Measurements from ENCODE around the gene BPIFA2. TPM values are rescaled to one million over a fixed set of nuclear protein-coding genes. Genes with fewer than 3 reads are reported as not detected.

Gene BPIFA2
- total and polyA plus RNA-seq, 9 donors = not detected

DNA sequence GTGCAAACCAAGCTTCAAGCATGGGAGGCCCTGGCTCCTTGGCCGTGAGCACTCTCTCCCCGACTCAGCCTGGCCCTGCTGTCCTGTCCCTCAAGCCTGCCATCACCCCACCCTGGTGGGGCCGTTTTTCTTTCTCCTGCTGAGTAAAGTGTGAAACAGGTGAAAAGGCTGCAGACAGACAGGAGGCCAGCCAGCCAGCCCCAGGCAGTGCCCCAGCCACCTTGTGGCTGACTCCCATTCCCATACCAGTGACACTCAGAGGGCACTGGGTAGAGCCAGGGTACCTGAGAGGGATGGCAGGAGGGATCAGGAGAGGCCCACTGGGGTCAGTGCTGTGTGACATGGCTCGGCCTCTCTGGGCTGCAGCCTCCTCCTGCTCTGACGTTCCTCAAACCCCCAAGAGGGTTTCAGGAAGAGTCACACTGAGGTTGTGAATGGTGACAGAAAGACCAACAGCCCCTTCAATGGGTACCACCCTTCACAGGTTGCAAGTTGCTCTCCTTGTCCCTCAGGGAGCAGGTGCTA is 35.9 kb upstream of the BPIFA2 start:
- H3K4me1 ChIP-seq (ENCODE audit: control insufficient read depth, insufficient read depth, low read length) = no peaks in the 10 kb centered on the region
- no peaks in the 10 kb centered on the region for H3K36me3 ChIP-seq (ENCODE audit: control insufficient read depth, insufficient read depth, low read length)
- no peak for DNase-seq
- WGBS (ENCODE audit: insufficient coverage) = 90% methylated on average over 2 of the region's 5 CpGs
- H3K27me3 ChIP-seq (ENCODE audit: control insufficient read depth, insufficient read depth, low read length) = peaks cover 4% of the 10 kb centered on the region
- H3K9me3 ChIP-seq (replicated peaks; ENCODE audit: control insufficient read depth, low read depth, low read length) = no peaks in the 10 kb centered on the region
- no peak overlapping the region for H3K27ac ChIP-seq (ENCODE audit: low read length)
- no peak overlapping the region for H3K4me3 ChIP-seq (ENCODE audit: low read length)

DNA sequence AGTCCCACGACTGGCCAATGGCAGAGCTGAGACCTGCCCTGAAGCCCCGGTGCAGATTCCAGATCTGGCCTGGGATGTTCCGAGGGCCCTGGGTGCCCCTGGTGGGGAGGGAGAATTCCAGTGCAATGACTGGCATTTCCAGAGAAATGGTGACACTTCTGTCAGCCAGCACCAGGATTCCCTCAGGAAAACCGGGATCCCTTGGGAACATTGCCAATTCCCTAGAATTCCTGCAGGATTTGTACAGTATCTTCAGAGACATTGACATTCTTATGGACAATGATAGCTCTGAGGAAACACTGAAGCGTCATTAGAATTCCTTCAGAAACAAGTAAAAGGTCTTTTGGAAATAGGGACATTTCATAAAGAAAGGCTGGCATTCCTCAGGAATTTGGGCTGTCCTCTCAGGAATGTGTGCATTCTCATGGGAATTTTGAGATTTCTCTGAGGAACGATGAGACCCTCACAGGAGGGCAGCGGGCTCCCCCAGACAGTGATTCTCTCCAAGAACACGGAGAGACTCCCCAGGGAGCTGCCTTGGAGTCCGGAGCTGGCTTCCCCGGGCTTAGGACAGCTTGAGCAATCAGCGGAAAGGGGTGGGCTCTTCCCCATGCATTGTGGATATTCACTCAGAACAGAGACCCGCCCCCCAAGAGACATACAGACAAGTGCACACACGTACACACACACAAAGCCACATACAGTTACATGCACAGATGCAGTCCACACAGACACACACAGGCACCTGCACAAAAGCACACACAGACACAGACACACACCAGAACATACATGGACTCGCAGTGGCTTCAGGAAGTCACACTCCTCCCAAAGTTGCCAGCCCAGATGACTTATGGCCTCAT is 35.2 kb upstream of the BPIFA2 start:
- Histone ChIP-seq H3K4me3 (ENCODE audit: low read length) (no peak overlapping the region), H3K36me3 (ENCODE audit: control insufficient read depth, insufficient read depth, low read length) (no peaks in the 10 kb centered on the region), H3K9me3 (replicated peaks; ENCODE audit: control insufficient read depth, low read depth, low read length) (no peaks in the 10 kb centered on the region), H3K27me3 (ENCODE audit: control insufficient read depth, insufficient read depth, low read length) (peaks cover 2% of the 10 kb centered on the region), H3K27ac (ENCODE audit: low read length) (no peak overlapping the region), H3K4me1 (ENCODE audit: control insufficient read depth, insufficient read depth, low read length) (no peaks in the 10 kb centered on the region)
- peak; percentile 14 for DNase-seq
- WGBS (ENCODE audit: insufficient coverage) = 31% methylated on average over 12 of the region's 14 CpGs

DNA sequence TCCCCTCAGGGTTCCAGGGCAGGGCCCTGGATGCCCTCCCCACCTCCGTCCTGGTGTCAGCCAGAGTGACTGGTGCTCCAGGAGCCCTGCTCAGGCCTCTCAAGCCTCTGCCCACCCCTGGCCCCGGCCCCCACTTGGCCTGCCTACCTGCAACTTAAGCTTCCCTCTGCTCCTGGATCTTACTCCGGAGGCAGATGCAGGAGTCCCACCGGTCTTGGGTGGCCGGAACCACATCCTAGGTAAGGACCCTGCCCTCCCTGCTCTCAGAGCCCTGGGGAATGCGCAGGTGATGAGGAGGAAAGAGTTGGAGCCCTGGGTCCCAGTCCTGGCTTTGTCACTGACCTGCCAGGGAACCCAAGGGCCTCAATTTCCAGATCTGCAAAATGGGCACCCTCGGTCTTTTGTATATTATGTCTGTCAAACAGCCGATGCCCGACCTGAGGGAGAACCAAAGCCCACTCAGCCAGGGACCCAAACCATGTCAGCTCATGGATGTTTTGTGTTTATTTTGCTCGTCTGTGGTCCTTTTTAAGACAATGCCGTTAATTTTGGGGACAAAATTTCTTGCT is 34.5 kb upstream of the BPIFA2 start:
- Histone ChIP-seq H3K4me3 (ENCODE audit: low read length) (no peak overlapping the region), H3K27me3 (ENCODE audit: control insufficient read depth, insufficient read depth, low read length) (peaks cover 2% of the 10 kb centered on the region), H3K9me3 (replicated peaks; ENCODE audit: control insufficient read depth, low read depth, low read length) (no peaks in the 10 kb centered on the region), H3K27ac (ENCODE audit: low read length) (no peak overlapping the region), H3K4me1 (ENCODE audit: control insufficient read depth, insufficient read depth, low read length) (no peaks in the 10 kb centered on the region), H3K36me3 (ENCODE audit: control insufficient read depth, insufficient read depth, low read length) (no peaks in the 10 kb centered on the region)
- DNase-seq = no peak
- WGBS (ENCODE audit: insufficient coverage) = 82% methylated on average over 10 of the region's 11 CpGs

DNA sequence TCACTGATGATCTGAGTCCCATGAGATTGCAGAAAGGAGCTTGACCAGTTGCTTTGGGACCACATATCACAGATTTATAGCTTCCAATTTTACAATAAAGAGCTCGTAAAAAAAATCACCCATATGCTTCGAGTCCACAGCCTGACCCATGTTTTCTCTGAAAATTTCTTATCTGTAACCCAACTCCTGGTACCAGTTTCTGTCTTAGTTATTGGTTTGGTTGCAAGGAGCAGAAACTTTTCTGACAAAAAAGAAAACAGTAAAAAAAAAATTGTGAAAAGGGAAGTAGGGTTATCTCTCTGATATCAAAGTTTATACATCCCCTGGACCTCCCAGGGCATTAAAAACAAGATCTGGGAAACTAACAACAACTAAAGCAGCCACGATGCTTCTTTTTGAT is 30.8 kb upstream of the BPIFA2 start:
- no CpG with 5 or more reads among the region's 3 CpGs for WGBS (ENCODE audit: insufficient coverage)
- Histone ChIP-seq H3K27me3 (ENCODE audit: control insufficient read depth, insufficient read depth, low read length) (peaks cover 2% of the 10 kb centered on the region), H3K36me3 (ENCODE audit: control insufficient read depth, insufficient read depth, low read length) (no peaks in the 10 kb centered on the region), H3K9me3 (replicated peaks; ENCODE audit: control insufficient read depth, low read depth, low read length) (no peaks in the 10 kb centered on the region), H3K27ac (ENCODE audit: low read length) (no peak overlapping the region), H3K4me3 (ENCODE audit: low read length) (no peak overlapping the region), H3K4me1 (ENCODE audit: control insufficient read depth, insufficient read depth, low read length) (no peaks in the 10 kb centered on the region)
- DNase-seq = no peak

DNA sequence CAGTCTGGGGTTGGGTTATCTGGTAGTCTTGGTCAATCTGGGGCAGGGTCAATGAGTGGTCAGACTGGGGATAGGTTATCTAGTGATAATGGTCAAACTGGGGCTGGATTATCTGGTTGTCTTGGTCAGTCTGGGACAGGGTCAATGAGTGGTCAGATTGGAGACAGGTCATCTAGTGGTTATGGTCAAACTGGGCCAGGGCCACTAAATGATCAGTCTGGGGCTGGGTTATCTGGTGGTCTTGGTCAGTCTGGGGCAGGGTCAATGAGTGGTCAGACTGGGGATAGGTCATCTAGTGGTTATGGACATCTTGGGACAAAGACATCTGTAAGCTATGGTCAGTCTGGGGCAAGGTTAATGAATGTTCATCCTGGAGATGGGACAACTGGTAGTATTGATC is 28.5 kb upstream of the BPIFA2 start:
- no peak overlapping the region for H3K27ac ChIP-seq (ENCODE audit: low read length)
- no peak for DNase-seq
- H3K4me1 ChIP-seq (ENCODE audit: control insufficient read depth, insufficient read depth, low read length) = no peaks in the 10 kb centered on the region
- no peaks in the 10 kb centered on the region for H3K36me3 ChIP-seq (ENCODE audit: control insufficient read depth, insufficient read depth, low read length)
- no peak overlapping the region for H3K4me3 ChIP-seq (ENCODE audit: low read length)
- H3K27me3 ChIP-seq (ENCODE audit: control insufficient read depth, insufficient read depth, low read length) = no peaks in the 10 kb centered on the region
- peaks cover 3% of the 10 kb centered on the region for H3K9me3 ChIP-seq (replicated peaks; ENCODE audit: control insufficient read depth, low read depth, low read length)

DNA sequence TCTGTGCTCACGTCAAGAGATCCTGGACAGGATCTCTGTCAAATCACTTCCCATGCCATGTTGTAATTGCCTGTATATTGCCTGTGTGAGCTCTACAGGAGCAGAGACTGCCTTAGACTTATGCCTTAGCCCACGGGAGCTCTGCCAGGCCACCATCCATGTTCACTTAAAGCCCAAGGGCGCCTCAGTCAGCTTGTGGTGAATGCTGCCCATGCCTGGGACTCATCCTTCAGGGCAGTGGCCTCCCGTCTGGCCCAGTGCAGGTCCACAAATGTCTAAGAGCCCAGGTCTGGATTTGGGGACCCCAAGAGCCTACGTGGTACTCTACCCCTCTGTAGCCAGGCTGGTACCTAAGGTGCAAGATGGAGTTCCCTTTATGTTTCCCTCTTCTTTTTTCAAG is 22.4 kb upstream of the BPIFA2 start:
- WGBS (ENCODE audit: insufficient coverage) = 74% methylated on average over 4 of the region's 5 CpGs
- no peak for DNase-seq
- H3K4me3 ChIP-seq (ENCODE audit: low read length) = no peak overlapping the region
- peaks cover 3% of the 10 kb centered on the region for H3K9me3 ChIP-seq (replicated peaks; ENCODE audit: control insufficient read depth, low read depth, low read length)
- H3K27ac ChIP-seq (ENCODE audit: low read length) = no peak overlapping the region
- H3K27me3 ChIP-seq (ENCODE audit: control insufficient read depth, insufficient read depth, low read length) = peaks cover 4% of the 10 kb centered on the region
- no peaks in the 10 kb centered on the region for H3K4me1 ChIP-seq (ENCODE audit: control insufficient read depth, insufficient read depth, low read length)
- H3K36me3 ChIP-seq (ENCODE audit: control insufficient read depth, insufficient read depth, low read length) = no peaks in the 10 kb centered on the region

DNA sequence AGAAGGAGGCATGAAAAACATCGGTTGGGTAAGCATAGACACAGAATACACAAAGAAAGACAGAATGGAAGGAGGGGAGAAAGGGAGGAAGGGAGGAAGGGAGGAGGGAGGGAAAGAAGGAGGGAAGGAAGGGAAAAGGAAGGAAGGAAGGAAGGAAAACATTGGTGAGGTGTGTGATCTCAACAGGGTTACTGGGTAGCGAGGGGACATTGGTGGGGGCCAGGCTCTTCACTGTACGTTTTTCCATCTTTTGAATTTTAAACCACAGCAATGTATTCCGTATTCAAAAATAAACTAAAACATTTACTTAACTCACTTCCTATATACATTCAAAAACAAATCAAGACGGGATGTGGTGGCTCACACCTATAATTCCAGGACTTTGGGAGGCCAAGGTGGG is 20.7 kb upstream of the BPIFA2 start:
- WGBS (ENCODE audit: insufficient coverage) = no CpG with 5 or more reads among the region's 5 CpGs
- no peak overlapping the region for H3K27ac ChIP-seq (ENCODE audit: low read length)
- H3K4me1 ChIP-seq (ENCODE audit: control insufficient read depth, insufficient read depth, low read length) = no peaks in the 10 kb centered on the region
- peaks cover 4% of the 10 kb centered on the region for H3K27me3 ChIP-seq (ENCODE audit: control insufficient read depth, insufficient read depth, low read length)
- H3K9me3 ChIP-seq (replicated peaks; ENCODE audit: control insufficient read depth, low read depth, low read length) = peaks cover 3% of the 10 kb centered on the region
- no peak for DNase-seq
- no peaks in the 10 kb centered on the region for H3K36me3 ChIP-seq (ENCODE audit: control insufficient read depth, insufficient read depth, low read length)
- no peak overlapping the region for H3K4me3 ChIP-seq (ENCODE audit: low read length)

DNA sequence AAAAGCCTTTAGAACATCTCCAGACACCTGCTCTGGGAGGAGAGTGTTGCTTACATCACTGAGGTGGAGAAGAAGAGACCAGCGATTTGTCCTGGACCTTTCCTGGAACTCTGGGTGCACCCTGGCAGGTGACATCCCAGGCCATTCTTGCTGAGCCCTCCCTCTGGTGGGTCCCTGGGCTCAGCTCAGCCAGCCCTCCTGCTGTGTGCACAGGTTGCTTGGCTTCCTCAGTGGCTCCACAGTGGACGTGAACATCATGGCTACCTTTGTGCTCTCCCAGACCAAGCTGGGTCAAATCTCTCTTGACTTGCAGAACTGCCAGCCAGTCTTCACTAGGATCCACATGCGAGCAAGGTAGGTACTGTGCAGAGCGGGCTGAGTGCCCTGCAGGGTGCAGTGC is 19.9 kb upstream of the BPIFA2 start:
- H3K36me3 ChIP-seq (ENCODE audit: control insufficient read depth, insufficient read depth, low read length) = no peaks in the 10 kb centered on the region
- no peak for DNase-seq
- WGBS (ENCODE audit: insufficient coverage) = 79% methylated on average over 4 of the region's 4 CpGs

DNA sequence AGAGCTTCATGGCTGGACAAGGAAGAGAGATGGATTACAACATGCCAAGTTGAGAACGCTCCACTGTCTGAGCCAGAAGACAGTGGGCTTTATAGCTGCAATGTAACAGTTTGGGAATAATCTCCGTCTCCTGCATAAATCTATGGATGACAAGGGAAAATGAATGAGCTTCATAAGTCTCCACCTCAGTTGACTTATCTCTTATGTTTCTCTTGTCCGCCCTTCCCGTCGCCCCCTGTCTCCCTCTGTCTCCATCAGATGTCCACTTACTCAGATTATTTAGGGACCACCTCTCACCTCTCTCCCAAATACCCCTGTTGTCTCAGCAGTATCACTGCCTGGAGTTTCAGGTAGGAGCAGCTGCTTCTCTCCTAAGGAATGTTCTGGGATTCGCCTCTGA is 13.7 kb upstream of the BPIFA2 start:
- H3K4me1 ChIP-seq (ENCODE audit: control insufficient read depth, insufficient read depth, low read length) = no peaks in the 10 kb centered on the region
- no peaks in the 10 kb centered on the region for H3K9me3 ChIP-seq (replicated peaks; ENCODE audit: control insufficient read depth, low read depth, low read length)
- DNase-seq = no peak
- no peak overlapping the region for H3K27ac ChIP-seq (ENCODE audit: low read length)
- H3K36me3 ChIP-seq (ENCODE audit: control insufficient read depth, insufficient read depth, low read length) = no peaks in the 10 kb centered on the region
- no peak overlapping the region for H3K4me3 ChIP-seq (ENCODE audit: low read length)
- H3K27me3 ChIP-seq (ENCODE audit: control insufficient read depth, insufficient read depth, low read length) = peaks cover 4% of the 10 kb centered on the region
- WGBS (ENCODE audit: insufficient coverage) = 70% methylated on average over 5 of the region's 6 CpGs

More for the DNA sequence above, 19.9 kb upstream of the BPIFA2 start:
- H3K27me3 ChIP-seq (ENCODE audit: control insufficient read depth, insufficient read depth, low read length) = peaks cover 4% of the 10 kb centered on the region
- no peak overlapping the region for H3K4me3 ChIP-seq (ENCODE audit: low read length)
- H3K27ac ChIP-seq (ENCODE audit: low read length) = no peak overlapping the region
- peaks cover under 1% of the 10 kb centered on the region for H3K9me3 ChIP-seq (replicated peaks; ENCODE audit: control insufficient read depth, low read depth, low read length)
- H3K4me1 ChIP-seq (ENCODE audit: control insufficient read depth, insufficient read depth, low read length) = no peaks in the 10 kb centered on the region

DNA sequence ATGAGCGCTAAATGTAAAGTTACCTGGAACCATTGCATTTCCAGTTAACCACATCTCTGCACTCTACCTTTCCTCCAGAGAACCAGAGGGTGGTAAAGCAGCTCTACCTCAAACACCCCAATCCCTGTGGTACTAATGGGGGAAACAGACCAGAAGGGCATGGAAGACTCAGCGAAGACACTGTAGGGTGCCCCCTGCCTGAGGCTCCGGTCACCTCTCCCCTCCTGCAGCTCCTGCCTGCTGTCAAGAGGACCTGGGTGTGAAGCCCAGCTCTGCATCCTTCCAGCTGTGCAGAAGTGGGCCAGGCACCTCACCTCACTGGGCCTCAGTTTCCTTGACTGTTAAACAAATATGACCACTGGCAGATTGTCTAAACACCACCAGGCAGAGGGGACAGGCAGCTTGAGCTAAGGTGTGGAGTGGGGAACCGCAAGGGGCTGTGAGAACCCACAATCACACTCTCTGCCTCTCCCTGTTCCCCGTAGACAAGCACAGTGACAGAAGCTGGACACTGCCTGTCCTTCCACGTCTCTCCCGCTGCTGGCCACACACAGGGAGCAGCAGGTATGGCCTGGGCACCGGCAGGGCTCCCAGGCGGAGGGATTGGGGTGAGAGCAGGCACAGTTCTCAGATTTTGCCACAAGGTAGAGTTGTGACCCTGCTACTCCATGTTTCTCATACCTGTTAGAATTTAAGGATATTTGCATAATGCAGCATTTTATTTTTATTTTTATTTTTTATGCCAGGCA is 9.1 kb upstream of the BPIFA2 start:
- no peak for DNase-seq
- Histone ChIP-seq H3K9me3 (replicated peaks; ENCODE audit: control insufficient read depth, low read depth, low read length) (no peaks in the 10 kb centered on the region), H3K4me1 (ENCODE audit: control insufficient read depth, insufficient read depth, low read length) (no peaks in the 10 kb centered on the region), H3K27me3 (ENCODE audit: control insufficient read depth, insufficient read depth, low read length) (peaks cover 4% of the 10 kb centered on the region), H3K4me3 (ENCODE audit: low read length) (no peak overlapping the region), H3K36me3 (ENCODE audit: control insufficient read depth, insufficient read depth, low read length) (no peaks in the 10 kb centered on the region), H3K27ac (ENCODE audit: low read length) (no peak overlapping the region)
- 59% methylated on average over 5 of the region's 9 CpGs for WGBS (ENCODE audit: insufficient coverage)
